Ovary (tissue), 3 donors: ENCODE results near the gene LTO1.

ENCODE experiments used
- EP300 ChIP-seq: sonication (generic); formaldehyde crosslinking; IDR thresholded peaks from one replicate; pipeline ENCODE4 v1.6.1; 2017; ENCODE audit warnings: antibody characterized with exemption
- TF ChIP-seq, protein P1 (sequence below), 3 donors: fragments of 450-650 bp in 2 of 3; fragments of 200-600 bp in 1 of 3; IDR thresholded peaks; one replicate each; pipeline versions ENCODE4 v1.5.1 to v1.8.0; 2016 to 2022; ENCODE audit warnings: antibody characterized with exemption in 3 of 3, mild to moderate bottlenecking in 1 of 3
- donor health status: DM: no; HTN: no; CAD: no.

DNA sequence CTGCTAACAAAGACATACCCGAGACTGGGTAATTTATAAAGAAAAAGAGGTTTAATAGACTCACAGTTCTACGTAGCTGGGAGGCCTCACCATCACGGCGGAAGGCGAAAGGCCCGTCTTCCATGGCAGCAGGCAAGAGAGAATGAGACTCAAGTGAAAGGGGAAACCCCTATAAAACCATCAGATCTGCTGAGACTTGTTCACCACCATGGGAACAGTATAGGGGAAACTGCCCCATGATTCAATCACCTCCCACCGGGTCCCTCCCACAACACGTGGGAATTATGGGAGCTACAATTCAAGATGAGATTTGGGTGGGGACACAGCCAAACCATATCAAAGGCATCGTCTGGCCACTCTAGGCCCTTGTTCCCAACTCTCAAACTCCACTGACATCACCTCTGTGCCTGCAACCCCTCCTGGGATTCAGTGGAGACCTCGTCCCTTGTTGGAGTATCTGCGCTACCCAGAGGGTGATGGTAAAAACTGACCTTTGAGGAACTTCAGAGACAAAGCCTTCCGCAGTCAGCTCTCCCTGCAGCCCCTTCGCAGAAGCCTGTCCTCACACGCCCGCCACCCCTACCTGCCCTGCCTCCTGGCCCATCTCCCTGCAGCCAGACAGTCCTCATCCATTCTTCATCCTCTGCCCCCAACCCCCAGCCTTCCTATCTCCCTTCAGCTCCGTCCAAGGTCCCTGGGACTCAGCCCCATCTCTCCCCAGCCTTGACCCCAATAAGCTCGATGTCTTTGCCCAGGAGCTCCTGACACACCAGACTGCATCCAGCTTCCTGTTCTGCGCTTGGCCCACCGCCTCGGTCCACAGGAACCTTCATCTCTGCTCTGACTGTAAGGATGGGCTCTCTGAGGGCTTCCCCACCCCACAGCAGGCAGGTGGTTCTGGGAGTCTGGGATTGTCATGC is 18.4 kb downstream of the LTO1 start:
- TF ChIP-seq, protein P1, sequence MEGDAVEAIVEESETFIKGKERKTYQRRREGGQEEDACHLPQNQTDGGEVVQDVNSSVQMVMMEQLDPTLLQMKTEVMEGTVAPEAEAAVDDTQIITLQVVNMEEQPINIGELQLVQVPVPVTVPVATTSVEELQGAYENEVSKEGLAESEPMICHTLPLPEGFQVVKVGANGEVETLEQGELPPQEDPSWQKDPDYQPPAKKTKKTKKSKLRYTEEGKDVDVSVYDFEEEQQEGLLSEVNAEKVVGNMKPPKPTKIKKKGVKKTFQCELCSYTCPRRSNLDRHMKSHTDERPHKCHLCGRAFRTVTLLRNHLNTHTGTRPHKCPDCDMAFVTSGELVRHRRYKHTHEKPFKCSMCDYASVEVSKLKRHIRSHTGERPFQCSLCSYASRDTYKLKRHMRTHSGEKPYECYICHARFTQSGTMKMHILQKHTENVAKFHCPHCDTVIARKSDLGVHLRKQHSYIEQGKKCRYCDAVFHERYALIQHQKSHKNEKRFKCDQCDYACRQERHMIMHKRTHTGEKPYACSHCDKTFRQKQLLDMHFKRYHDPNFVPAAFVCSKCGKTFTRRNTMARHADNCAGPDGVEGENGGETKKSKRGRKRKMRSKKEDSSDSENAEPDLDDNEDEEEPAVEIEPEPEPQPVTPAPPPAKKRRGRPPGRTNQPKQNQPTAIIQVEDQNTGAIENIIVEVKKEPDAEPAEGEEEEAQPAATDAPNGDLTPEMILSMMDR (IDR thresholded peaks at IDR 0.05) = no peak
- no peak for TF ChIP-seq EP300
